Measurements from ENCODE around the gene NSMCE3.

NSMCE3 gene

DNA sequence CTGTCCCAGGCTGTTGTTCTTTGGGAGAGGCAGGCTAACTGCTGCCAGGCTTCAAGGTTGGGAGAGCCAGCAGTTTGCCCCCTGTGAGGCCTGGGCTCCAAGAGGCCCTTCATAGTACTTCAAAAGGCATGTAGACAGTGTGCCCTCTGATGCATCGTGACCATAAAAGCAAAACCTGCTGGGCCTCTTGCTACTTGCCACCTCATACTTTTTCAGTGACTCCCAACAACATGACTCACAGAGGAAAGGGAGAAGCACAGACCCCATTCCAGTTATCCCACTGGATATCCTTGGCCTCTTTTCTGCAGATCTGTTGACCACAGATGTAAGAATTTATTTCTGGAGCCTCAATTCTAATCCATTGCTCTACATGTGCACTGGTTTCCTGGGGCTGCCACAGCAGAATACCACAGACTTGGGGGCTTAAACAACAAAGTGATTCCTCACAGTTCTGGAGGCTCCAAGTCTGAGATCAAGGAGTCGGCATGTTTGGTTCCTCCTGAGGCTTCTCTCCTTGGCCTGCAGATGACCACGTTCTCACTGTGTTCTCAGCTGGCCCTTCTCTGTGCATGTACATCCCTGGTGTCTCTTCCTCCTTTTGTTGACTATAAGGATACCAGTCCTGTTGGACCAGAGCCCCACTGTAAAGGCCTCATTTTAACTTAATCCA is 8.9 kb upstream of the NSMCE3 start:
- DNase-seq = peak; percentile 74
- Histone ChIP-seq H3K27ac (no peak overlapping the region), H3K27me3 (replicated peaks) (no peaks in the 10 kb centered on the region), H3K4me3 (ENCODE audit: low read depth, low read length) (no peak overlapping the region), H3K36me3 (replicated peaks) (no peaks in the 10 kb centered on the region)
- TF ChIP-seq, protein P1, sequence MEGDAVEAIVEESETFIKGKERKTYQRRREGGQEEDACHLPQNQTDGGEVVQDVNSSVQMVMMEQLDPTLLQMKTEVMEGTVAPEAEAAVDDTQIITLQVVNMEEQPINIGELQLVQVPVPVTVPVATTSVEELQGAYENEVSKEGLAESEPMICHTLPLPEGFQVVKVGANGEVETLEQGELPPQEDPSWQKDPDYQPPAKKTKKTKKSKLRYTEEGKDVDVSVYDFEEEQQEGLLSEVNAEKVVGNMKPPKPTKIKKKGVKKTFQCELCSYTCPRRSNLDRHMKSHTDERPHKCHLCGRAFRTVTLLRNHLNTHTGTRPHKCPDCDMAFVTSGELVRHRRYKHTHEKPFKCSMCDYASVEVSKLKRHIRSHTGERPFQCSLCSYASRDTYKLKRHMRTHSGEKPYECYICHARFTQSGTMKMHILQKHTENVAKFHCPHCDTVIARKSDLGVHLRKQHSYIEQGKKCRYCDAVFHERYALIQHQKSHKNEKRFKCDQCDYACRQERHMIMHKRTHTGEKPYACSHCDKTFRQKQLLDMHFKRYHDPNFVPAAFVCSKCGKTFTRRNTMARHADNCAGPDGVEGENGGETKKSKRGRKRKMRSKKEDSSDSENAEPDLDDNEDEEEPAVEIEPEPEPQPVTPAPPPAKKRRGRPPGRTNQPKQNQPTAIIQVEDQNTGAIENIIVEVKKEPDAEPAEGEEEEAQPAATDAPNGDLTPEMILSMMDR (IDR thresholded peaks at IDR 0.05; ENCODE audit: low read depth, low read length, missing control alignments) = peak; percentile 23
- in situ Hi-C loops (cut with HindIII; ENCODE audit: low pct_ligation_motif_present, low sequenced_read_pairs) = no loop called here

DNA sequence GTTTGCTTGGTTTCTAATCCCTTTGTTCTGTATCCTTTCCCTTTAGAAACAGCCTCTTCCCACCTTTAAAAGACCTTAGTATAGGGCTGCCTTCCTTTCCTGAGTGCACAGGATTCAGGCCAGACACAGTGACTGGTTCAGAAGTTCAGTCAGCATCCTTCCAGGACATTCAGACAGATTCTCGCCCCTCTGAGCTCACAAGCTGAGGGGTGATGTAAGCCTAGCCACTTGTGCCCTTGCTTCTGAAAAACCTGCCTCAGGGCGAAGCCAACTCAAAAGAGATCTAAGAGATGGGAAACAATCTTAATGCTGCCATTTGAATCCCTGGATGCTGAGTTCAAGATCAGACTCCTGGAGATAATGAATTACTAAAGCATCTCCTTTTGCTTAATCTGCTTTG is 6.7 kb upstream of the NSMCE3 start:
- no peaks in the 10 kb centered on the region for H3K27me3 ChIP-seq (replicated peaks)
- TF ChIP-seq, protein P1 (IDR thresholded peaks at IDR 0.05; ENCODE audit: low read depth, low read length, missing control alignments) = no peak
- no peak overlapping the region for H3K4me3 ChIP-seq (ENCODE audit: low read depth, low read length)
- no peaks in the 10 kb centered on the region for H3K36me3 ChIP-seq (replicated peaks)
- no peak for DNase-seq
- H3K27ac ChIP-seq = no peak overlapping the region
- in situ Hi-C loops (cut with HindIII; ENCODE audit: low pct_ligation_motif_present, low sequenced_read_pairs) = no loop called here

DNA sequence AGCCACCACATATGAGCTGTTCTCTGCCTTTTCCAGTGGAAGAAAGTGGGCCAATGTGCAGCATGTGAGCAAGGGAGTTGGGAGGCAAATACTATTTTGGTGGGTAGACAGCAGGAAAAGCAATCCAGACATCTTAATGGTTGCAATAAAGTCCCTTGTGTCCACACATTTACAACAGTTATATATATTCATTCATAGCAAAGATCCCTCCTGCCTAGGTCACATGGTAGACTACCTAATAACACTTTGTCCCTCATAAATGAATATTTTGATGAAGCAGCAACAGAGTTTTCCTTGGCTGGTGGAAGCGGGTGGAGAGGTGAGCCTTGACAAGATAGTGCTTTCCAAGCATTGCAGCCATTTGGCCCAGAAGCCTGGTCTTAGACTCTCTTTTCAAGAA is 6.2 kb upstream of the NSMCE3 start:
- in situ Hi-C loops (cut with HindIII; ENCODE audit: low pct_ligation_motif_present, low sequenced_read_pairs) = no loop called here
- Histone ChIP-seq H3K4me3 (ENCODE audit: low read depth, low read length) (no peak overlapping the region), H3K27me3 (replicated peaks) (no peaks in the 10 kb centered on the region), H3K36me3 (replicated peaks) (no peaks in the 10 kb centered on the region), H3K27ac (no peak overlapping the region)
- TF ChIP-seq, protein P1 (IDR thresholded peaks at IDR 0.05; ENCODE audit: low read depth, low read length, missing control alignments) = no peak
- no peak for DNase-seq

DNA sequence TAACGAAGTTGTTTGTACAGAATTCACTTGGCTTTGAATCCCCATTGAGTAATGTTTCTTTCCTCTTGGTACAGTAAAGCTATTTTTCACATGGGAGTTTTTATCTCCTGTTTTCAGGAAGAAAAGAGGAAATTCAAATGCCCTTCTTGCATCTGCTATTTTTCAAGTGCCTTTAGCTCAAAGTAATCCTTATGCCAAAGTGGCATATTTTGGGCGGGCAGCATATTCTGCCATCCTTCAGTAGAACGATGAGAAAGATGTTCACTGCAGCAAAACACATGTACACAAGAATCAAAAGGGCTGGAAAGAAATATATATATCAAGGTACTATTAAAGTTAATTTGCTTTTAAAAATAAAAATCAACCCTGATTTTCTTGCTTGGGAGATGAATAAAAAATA is 5.3 kb upstream of the NSMCE3 start:
- in situ Hi-C loops (cut with HindIII; ENCODE audit: low pct_ligation_motif_present, low sequenced_read_pairs) = no loop called here
- H3K36me3 ChIP-seq (replicated peaks) = no peaks in the 10 kb centered on the region
- TF ChIP-seq, protein P1 (IDR thresholded peaks at IDR 0.05; ENCODE audit: low read depth, low read length, missing control alignments) = no peak
- DNase-seq = no peak
- H3K4me3 ChIP-seq (ENCODE audit: low read depth, low read length) = no peak overlapping the region
- no peaks in the 10 kb centered on the region for H3K27me3 ChIP-seq (replicated peaks)
- no peak overlapping the region for H3K27ac ChIP-seq

DNA sequence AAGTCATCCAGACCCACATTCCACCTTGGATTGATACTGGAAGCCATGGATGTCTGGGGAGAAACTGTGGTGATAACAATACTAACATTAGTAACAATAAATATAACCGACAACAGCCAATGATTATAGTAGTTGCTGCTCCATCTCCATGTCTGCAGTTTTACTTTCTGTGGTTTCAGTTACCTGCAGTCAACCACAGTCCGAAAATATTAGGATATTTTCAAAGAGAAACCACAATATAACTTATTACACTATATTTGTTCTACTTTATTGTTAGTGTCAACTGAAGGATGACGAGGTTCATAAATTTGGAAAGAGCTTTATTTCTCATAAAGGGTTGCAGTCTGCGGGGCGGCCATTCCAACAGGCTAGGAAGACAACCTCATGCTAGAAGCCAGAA is 2.6 kb upstream of the NSMCE3 start:
- in situ Hi-C loops (cut with HindIII; ENCODE audit: low pct_ligation_motif_present, low sequenced_read_pairs) = no loop called here
- TF ChIP-seq, protein P1 (IDR thresholded peaks at IDR 0.05; ENCODE audit: low read depth, low read length, missing control alignments) = no peak
- Histone ChIP-seq H3K4me3 (ENCODE audit: low read depth, low read length) (no peak overlapping the region), H3K27ac (no peak overlapping the region), H3K36me3 (replicated peaks) (no peaks in the 10 kb centered on the region), H3K27me3 (replicated peaks) (no peaks in the 10 kb centered on the region)
- no peak for DNase-seq

DNA sequence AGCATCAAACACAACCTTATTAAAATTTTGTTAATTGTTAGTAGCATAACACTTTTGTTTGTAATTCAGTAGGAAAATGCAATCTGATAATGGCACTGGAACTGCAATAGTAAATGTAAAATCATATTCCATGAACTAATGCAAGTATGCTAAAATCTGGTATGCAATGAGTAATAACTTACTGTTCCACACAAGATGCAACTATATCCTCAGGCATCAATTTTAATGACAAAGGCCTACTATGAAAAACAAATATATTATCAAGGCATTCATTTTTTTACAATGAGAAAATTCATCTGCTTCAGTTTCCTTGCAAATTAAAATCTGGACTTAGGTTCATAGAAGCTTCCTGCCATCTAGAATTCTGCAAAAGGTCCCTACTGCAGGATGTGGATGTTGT is 1.4 kb upstream of the NSMCE3 start:
- in situ Hi-C loops (cut with HindIII; ENCODE audit: low pct_ligation_motif_present, low sequenced_read_pairs) = no loop called here
- no peaks in the 10 kb centered on the region for H3K27me3 ChIP-seq (replicated peaks)
- no peaks in the 10 kb centered on the region for H3K36me3 ChIP-seq (replicated peaks)
- H3K4me3 ChIP-seq (ENCODE audit: low read depth, low read length) = no peak overlapping the region
- no peak for DNase-seq
- TF ChIP-seq, protein P1 (IDR thresholded peaks at IDR 0.05; ENCODE audit: low read depth, low read length, missing control alignments) = no peak
- H3K27ac ChIP-seq = no peak overlapping the region

Measured in brain microvascular endothelial cell (primary cell).